ENCODE data around the gene TIPRL.

GRCh38 chr1:168245042-168245441, 66.3 kb downstream of the TIPRL start:
- TF ChIP-seq EZH2 (IDR thresholded peaks at IDR 0.05; ENCODE audit: borderline replicate concordance, low read length) (no peak), CTCF (conservative IDR thresholded peaks at IDR 0.05 in 1 of 2, IDR thresholded peaks at IDR 0.05 in 1 of 2; ENCODE audit: extremely low read depth in 1 of 2, insufficient read depth in 1 of 2, low read depth in 1 of 2, low read length in 2 of 2) (no peak)
